SK-N-SH treated with all-trans-retinoic acid at 6 μM for 48 hours (cell line): Measurements from ENCODE around the gene CFAP74.

Source experiments
- ATAC-seq: fragments of 200-7000 bp; cut with Tn5 transposase; 3 replicates; pipeline ENCODE4 v1.9.1; 2020; ENCODE audit warnings: mild to moderate bottlenecking, moderate library complexity
- ARNTL ChIP-seq: fragments of 450-650 bp; formaldehyde crosslinking; IDR thresholded peaks from 2 replicates; pipeline ENCODE4 v1.5.0; 2020; ENCODE audit warnings: low read depth, mild to moderate bottlenecking, moderate library complexity, borderline replicate concordance
- CSDC2 ChIP-seq: fragments of 250-450 bp; sonication (Bioruptor Pico); IDR thresholded peaks from 2 replicates; pipeline ENCODE4 v1.5.0; 2020; ENCODE audit warnings: mild to moderate bottlenecking, moderate library complexity
- ESRRG ChIP-seq: fragments of 250-450 bp; sonication (Bioruptor Pico); IDR thresholded peaks from 2 replicates; pipeline ENCODE4 v1.6.1; 2021; ENCODE audit warnings: mild to moderate bottlenecking
- GLIS3 ChIP-seq: fragments of 250-450 bp; sonication (Bioruptor Pico); IDR thresholded peaks from 2 replicates; pipeline ENCODE4 v1.5.0; 2020; ENCODE audit warnings: mild to moderate bottlenecking, moderate library complexity
- ISL1 ChIP-seq: fragments of 250-450 bp; sonication (Bioruptor Pico); IDR thresholded peaks from 2 replicates; pipeline ENCODE4 v2.1.2; 2022; ENCODE audit warnings: mild to moderate bottlenecking, moderate library complexity
- OSR1 ChIP-seq: fragments of 250-450 bp; sonication (Bioruptor Pico); IDR thresholded peaks from 2 replicates; pipeline ENCODE4 v1.8.0; 2022; ENCODE audit warnings: moderate library complexity, mild to moderate bottlenecking, inconsistent platforms
- ZC3H10 ChIP-seq: fragments of 250-450 bp; sonication (Bioruptor Pico); IDR thresholded peaks from 2 replicates; pipeline ENCODE4 v1.5.1; 2021; ENCODE audit warnings: mild to moderate bottlenecking, moderate library complexity
- ZFP3 ChIP-seq: fragments of 250-450 bp; sonication (Bioruptor Pico); IDR thresholded peaks from 2 replicates; pipeline ENCODE4 v1.5.0; 2020; ENCODE audit warnings: mild to moderate bottlenecking, moderate library complexity
- ZFP30 ChIP-seq: fragments of 450-650 bp; formaldehyde crosslinking; IDR thresholded peaks from 2 replicates; pipeline ENCODE4 v1.5.0; 2022; ENCODE audit warnings: mild to moderate bottlenecking, moderate library complexity
- ZNF565 ChIP-seq: fragments of 450-650 bp; formaldehyde crosslinking; conservative IDR thresholded peaks from 2 replicates; pipeline ENCODE4 v1.5.0; 2020; ENCODE audit warnings: low read depth, mild to moderate bottlenecking, moderate library complexity
- ZNF70 ChIP-seq: fragments of 450-650 bp; formaldehyde crosslinking; IDR thresholded peaks from 2 replicates; pipeline ENCODE4 v1.5.0; 2020; ENCODE audit warnings: mild to moderate bottlenecking, moderate library complexity
- ZNF8 ChIP-seq: fragments of 450-650 bp; formaldehyde crosslinking; IDR thresholded peaks from 2 replicates; pipeline ENCODE4 v1.5.0; 2020; ENCODE audit warnings: mild to moderate bottlenecking, moderate library complexity
- TF ChIP-seq, protein P1 (sequence below): fragments of 250-450 bp; sonication (Bioruptor Pico); IDR thresholded peaks from 2 replicates; pipeline ENCODE4 v1.5.1; 2021; ENCODE audit warnings: mild to moderate bottlenecking, moderate library complexity
- TF ChIP-seq, protein P2 (sequence below): fragments of 250-450 bp; sonication (Bioruptor Pico); IDR thresholded peaks from 2 replicates; pipeline ENCODE4 v1.5.1; 2020; ENCODE audit warnings: low read depth, mild to moderate bottlenecking, moderate library complexity
- TF ChIP-seq, protein P3 (sequence below): fragments of 250-450 bp; sonication (Bioruptor Pico); IDR thresholded peaks from 2 replicates; pipeline ENCODE4 v1.5.0; 2020; ENCODE audit warnings: mild to moderate bottlenecking, moderate library complexity
- TF ChIP-seq, protein P4 (sequence below): fragments of 250-450 bp; sonication (Bioruptor Pico); IDR thresholded peaks from 2 replicates; pipeline ENCODE4 v1.8.0; 2021; ENCODE audit warnings: low read depth, mild to moderate bottlenecking, moderate library complexity, borderline replicate concordance
- TF ChIP-seq, protein P5 (sequence below): fragments of 250-450 bp; sonication (Bioruptor Pico); IDR thresholded peaks from 2 replicates; pipeline ENCODE4 v1.8.0; 2020; ENCODE audit warnings: mild to moderate bottlenecking, moderate library complexity, borderline replicate concordance

CFAP74 gene

DNA sequence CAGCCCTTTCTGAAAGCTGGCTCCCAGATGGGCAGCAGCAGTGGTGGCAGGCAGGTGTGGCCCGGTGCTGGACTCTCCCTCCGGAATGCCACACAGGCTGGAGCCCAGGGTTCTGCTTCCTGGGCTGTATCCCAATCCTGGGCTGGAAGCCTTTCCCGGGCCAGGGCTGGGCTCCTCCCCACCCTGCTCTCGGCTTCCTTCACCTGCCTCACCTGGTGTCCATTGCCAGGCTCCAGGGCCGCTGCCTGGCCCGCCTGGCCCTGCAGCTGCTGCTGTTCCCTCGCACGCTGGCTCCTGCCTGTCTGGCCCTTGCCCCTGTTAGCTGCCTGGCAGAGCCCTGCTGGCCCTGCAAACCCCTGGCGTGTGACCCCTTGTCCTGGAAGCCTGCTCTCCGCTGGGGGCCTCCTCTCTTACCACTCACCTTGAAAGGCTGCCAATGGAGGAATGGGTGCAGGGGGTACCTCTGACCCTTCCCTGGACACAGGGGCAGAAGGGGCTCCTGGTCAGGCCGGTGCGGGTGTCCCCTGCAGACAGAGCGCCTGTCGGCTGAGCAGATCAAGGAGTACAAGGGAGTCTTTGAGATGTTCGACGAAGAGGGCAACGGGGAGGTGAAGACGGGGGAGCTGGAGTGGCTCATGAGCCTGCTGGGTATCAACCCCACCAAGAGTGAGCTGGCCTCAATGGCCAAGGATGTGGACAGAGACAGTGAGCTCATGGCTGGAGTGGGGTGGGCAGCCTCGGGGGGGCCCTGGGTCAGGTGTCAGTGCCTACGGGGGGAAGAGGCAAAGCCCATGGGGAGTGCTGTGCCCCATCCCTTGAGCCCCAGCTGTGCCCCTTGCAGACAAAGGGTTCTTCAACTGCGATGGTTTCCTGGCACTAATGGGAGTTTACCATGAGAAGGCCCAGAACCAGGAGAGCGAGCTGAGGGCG is 87.4 kb downstream of the CFAP74 start:
- ATAC-seq, result no peak
- no peak for TF ChIP-seq ARNTL (CRISPR knock-in tag)
- TF ChIP-seq ESRRG (CRISPR knock-in tag), result no peak
- no peak for TF ChIP-seq CSDC2 (CRISPR knock-in tag)
- TF ChIP-seq, protein P1, sequence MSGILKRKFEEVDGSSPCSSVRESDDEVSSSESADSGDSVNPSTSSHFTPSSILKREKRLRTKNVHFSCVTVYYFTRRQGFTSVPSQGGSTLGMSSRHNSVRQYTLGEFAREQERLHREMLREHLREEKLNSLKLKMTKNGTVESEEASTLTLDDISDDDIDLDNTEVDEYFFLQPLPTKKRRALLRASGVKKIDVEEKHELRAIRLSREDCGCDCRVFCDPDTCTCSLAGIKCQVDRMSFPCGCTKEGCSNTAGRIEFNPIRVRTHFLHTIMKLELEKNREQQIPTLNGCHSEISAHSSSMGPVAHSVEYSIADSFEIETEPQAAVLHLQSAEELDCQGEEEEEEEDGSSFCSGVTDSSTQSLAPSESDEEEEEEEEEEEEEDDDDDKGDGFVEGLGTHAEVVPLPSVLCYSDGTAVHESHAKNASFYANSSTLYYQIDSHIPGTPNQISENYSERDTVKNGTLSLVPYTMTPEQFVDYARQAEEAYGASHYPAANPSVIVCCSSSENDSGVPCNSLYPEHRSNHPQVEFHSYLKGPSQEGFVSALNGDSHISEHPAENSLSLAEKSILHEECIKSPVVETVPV (CRISPR knock-in tag), result no peak
- no peak for TF ChIP-seq OSR1
- no peak for TF ChIP-seq ZNF565 (CRISPR knock-in tag)
- TF ChIP-seq, protein P2, sequence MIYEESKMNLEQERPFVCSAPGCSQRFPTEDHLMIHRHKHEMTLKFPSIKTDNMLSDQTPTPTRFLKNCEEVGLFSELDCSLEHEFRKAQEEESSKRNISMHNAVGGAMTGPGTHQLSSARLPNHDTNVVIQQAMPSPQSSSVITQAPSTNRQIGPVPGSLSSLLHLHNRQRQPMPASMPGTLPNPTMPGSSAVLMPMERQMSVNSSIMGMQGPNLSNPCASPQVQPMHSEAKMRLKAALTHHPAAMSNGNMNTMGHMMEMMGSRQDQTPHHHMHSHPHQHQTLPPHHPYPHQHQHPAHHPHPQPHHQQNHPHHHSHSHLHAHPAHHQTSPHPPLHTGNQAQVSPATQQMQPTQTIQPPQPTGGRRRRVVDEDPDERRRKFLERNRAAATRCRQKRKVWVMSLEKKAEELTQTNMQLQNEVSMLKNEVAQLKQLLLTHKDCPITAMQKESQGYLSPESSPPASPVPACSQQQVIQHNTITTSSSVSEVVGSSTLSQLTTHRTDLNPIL (CRISPR knock-in tag), result no peak
- no peak for TF ChIP-seq ISL1 (CRISPR knock-in tag)
- TF ChIP-seq, protein P3, sequence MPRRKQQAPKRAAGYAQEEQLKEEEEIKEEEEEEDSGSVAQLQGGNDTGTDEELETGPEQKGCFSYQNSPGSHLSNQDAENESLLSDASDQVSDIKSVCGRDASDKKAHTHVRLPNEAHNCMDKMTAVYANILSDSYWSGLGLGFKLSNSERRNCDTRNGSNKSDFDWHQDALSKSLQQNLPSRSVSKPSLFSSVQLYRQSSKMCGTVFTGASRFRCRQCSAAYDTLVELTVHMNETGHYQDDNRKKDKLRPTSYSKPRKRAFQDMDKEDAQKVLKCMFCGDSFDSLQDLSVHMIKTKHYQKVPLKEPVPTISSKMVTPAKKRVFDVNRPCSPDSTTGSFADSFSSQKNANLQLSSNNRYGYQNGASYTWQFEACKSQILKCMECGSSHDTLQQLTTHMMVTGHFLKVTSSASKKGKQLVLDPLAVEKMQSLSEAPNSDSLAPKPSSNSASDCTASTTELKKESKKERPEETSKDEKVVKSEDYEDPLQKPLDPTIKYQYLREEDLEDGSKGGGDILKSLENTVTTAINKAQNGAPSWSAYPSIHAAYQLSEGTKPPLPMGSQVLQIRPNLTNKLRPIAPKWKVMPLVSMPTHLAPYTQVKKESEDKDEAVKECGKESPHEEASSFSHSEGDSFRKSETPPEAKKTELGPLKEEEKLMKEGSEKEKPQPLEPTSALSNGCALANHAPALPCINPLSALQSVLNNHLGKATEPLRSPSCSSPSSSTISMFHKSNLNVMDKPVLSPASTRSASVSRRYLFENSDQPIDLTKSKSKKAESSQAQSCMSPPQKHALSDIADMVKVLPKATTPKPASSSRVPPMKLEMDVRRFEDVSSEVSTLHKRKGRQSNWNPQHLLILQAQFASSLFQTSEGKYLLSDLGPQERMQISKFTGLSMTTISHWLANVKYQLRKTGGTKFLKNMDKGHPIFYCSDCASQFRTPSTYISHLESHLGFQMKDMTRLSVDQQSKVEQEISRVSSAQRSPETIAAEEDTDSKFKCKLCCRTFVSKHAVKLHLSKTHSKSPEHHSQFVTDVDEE (CRISPR knock-in tag), result no peak
- no peak for TF ChIP-seq ZFP3 (CRISPR knock-in tag)
- no peak for TF ChIP-seq GLIS3 (CRISPR knock-in tag)
- no peak for TF ChIP-seq ZC3H10 (CRISPR knock-in tag)
- no peak for TF ChIP-seq ZFP30
- TF ChIP-seq ZNF70, result no peak
- TF ChIP-seq ZNF8, result no peak
- TF ChIP-seq, all 23 proteins: peak for 0

DNA sequence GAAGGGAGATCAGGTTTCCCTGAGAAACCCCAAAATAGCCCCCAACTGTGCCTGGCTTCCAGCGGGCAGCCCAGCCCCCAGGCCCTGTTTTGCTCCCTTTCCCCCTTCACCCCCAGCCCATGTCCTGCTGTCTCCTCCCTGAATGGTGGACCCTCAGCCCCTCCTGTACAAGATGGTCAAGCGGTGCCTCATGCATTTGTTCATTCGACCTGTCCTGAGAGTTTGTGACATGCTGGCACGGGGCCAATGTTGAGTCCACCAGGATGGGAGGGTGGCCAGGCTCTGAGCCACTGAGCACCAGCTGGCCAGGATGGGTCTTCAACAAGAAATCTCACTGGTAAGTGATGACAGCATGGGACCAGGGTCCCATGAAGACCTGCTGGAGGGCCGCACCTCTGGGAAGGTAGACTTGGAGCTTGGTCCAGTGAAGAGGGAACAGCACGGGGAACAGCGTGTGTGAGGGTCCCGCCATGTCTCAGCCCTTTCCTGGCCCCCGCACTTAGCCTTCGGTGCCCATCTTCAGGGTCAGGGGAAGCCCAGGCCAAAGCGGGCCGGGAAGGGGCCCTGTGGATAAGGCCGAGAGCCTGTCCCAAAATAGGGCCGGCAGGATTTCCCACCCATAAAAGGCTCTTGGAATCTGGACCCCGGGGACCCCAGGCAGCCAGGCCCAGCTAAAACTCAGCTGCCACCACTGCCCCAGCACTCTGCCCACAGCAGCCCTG is 88.5 kb downstream of the CFAP74 start, which contains the start of gene CALML6:
Gene CALML6, plus strand, starts transcription at position 290 of the 722 bp plus-strand sequence. Its CDS starts 21 bp downstream, at position 311.
- TF ChIP-seq, protein P2 (CRISPR knock-in tag), result no peak
- TF ChIP-seq ZFP3 (CRISPR knock-in tag) (no peak), CSDC2 (CRISPR knock-in tag) (no peak), ZFP30 (no peak), ESRRG (CRISPR knock-in tag) (no peak), ZC3H10 (CRISPR knock-in tag) (no peak)
- TF ChIP-seq, protein P4, sequence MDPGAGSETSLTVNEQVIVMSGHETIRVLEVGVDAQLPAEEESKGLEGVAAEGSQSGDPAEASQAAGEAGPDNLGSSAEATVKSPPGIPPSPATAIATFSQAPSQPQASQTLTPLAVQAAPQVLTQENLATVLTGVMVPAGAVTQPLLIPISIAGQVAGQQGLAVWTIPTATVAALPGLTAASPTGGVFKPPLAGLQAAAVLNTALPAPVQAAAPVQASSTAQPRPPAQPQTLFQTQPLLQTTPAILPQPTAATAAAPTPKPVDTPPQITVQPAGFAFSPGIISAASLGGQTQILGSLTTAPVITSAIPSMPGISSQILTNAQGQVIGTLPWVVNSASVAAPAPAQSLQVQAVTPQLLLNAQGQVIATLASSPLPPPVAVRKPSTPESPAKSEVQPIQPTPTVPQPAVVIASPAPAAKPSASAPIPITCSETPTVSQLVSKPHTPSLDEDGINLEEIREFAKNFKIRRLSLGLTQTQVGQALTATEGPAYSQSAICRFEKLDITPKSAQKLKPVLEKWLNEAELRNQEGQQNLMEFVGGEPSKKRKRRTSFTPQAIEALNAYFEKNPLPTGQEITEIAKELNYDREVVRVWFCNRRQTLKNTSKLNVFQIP (CRISPR knock-in tag), result no peak
- TF ChIP-seq, all 23 proteins: peak for 0

DNA sequence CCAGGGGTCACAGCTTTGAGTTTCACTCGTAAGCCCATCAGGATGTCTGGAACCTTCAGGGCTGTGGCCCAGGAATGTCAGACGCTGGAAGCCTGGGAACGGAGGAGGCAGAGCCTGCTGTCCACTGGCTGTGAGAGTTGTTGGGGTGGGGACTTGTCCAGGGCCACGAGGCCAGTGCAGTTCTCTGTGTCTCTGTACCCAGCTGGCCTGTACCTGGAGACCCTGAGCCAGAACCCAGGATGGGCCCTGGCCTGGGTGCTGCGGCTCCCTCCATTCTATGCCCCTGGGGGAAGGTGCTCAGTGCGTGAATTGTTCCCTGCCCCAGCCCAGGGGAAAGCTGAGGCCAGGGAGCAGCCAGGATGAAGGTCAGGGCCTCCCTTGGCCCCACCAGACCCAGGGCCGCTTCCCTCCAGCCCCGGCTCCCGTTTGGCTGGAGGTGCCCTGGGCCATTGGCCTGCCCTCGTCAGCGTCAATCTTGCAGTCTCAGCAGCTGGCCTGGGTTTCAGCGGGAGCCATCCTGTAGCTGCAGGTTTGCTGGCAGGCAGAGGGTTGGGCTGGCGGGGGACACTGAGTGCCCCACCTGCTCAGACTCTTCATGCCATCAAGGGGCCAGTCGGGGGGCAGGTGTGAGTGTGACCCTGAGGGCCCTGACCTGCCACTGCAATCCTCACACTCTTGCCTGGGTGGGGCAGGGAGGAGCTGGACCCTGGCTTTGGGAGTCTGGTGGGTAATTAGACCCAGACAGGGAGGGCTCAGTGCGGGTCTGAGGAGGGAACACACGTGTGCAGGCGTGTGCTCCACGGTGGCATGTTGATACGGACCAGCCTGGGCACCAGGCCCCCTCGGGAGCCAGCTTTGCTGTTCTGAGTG is 89.2 kb downstream of the CFAP74 start:
- TF ChIP-seq ISL1 (CRISPR knock-in tag) (no peak), ZFP30 (no peak), GLIS3 (CRISPR knock-in tag) (no peak), ESRRG (CRISPR knock-in tag) (no peak), CSDC2 (CRISPR knock-in tag) (no peak), ZNF565 (CRISPR knock-in tag) (no peak)
- TF ChIP-seq, protein P2 (CRISPR knock-in tag), result no peak
- TF ChIP-seq, protein P5, sequence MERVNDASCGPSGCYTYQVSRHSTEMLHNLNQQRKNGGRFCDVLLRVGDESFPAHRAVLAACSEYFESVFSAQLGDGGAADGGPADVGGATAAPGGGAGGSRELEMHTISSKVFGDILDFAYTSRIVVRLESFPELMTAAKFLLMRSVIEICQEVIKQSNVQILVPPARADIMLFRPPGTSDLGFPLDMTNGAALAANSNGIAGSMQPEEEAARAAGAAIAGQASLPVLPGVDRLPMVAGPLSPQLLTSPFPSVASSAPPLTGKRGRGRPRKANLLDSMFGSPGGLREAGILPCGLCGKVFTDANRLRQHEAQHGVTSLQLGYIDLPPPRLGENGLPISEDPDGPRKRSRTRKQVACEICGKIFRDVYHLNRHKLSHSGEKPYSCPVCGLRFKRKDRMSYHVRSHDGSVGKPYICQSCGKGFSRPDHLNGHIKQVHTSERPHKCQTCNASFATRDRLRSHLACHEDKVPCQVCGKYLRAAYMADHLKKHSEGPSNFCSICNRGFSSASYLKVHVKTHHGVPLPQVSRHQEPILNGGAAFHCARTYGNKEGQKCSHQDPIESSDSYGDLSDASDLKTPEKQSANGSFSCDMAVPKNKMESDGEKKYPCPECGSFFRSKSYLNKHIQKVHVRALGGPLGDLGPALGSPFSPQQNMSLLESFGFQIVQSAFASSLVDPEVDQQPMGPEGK, result no peak
- ATAC-seq, result no peak

More for the DNA sequence above, 88.5 kb downstream of the CFAP74 start, which contains the start of gene CALML6:
- no peak for ATAC-seq
